Measurements from ENCODE around the gene KRT7.

The KRT7 gene

DNA sequence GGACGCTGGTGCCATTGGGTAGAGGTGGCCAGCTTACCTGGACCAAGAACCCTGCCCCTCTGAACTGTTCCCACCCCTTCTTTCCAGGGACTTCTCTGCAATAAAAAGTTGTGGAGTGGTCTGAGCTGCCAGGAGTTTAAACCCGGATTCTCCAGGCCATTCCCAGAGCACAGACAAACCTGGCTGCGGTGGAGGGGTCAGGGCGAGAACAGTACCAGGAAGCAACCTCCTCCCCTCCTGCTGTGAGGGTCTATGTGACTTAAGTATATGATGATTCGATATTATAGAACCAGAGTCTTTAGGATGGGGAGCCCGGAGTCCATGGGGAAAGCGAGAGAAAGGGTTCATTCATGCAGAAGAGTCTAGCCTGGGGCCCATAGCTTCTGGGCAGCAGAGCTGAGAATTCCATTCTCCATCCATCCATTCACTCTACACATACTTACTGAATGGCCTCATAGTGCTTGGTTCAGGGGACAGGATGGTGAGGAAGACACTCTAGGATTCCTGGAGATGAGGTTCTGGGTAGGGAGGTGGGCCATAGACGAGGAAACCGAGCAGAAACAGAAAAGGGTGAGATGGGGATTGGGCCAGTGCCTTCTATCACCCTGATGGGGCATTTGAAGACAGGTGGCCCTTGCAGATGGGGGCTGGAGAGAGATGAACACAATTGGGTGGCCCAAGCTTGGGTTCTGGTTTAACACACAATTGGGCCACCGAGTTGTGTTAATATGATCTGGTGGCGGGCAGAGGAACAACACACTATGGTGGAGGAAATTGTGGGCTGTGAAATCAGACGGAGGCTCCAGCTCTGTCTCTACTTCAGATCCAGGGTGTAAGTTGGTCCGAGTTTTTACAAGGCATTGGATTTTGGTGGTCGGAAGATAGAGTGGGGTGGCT is 46.6 kb downstream of the KRT7 start:
- Histone ChIP-seq H3K9ac (ENCODE audit: low read length) (no peak overlapping the region), H3K27ac (ENCODE audit: low read depth, low read length) (no peak overlapping the region), H2AFZ (ENCODE audit: low read depth, low read length, severe bottlenecking) (no peak overlapping the region), H3K79me2 (ENCODE audit: insufficient read depth, low read length) (no peaks in the 10 kb centered on the region), H4K20me1 (ENCODE audit: low read depth, low read length) (no peaks in the 10 kb centered on the region), H3K27me3 (ENCODE audit: low read length) (no peaks in the 10 kb centered on the region), H3F3A (ENCODE audit: insufficient read depth) (no peaks in the 10 kb centered on the region), H3K9me3 (ENCODE audit: insufficient read depth, low read length) (no peaks in the 10 kb centered on the region), H3K36me3 (ENCODE audit: low read length) (no peaks in the 10 kb centered on the region), H3K4me2 (ENCODE audit: low read depth, low read length, poor library complexity, severe bottlenecking) (no peak overlapping the region), H3K9me2 (replicated peaks; ENCODE audit: insufficient read depth, low read length) (no peaks in the 10 kb centered on the region), H3K4me3 (ENCODE audit: insufficient read depth, low read length, poor library complexity, severe bottlenecking) (no peak overlapping the region)
- TF ChIP-seq, protein P1, sequence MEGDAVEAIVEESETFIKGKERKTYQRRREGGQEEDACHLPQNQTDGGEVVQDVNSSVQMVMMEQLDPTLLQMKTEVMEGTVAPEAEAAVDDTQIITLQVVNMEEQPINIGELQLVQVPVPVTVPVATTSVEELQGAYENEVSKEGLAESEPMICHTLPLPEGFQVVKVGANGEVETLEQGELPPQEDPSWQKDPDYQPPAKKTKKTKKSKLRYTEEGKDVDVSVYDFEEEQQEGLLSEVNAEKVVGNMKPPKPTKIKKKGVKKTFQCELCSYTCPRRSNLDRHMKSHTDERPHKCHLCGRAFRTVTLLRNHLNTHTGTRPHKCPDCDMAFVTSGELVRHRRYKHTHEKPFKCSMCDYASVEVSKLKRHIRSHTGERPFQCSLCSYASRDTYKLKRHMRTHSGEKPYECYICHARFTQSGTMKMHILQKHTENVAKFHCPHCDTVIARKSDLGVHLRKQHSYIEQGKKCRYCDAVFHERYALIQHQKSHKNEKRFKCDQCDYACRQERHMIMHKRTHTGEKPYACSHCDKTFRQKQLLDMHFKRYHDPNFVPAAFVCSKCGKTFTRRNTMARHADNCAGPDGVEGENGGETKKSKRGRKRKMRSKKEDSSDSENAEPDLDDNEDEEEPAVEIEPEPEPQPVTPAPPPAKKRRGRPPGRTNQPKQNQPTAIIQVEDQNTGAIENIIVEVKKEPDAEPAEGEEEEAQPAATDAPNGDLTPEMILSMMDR (IDR thresholded peaks at IDR 0.05; ENCODE audit: insufficient read depth, low read length, poor library complexity, severe bottlenecking) = no peak
- no peak for TF ChIP-seq EZH2phosphoT487 (conservative IDR thresholded peaks at IDR 0.05; ENCODE audit: low read length)

DNA sequence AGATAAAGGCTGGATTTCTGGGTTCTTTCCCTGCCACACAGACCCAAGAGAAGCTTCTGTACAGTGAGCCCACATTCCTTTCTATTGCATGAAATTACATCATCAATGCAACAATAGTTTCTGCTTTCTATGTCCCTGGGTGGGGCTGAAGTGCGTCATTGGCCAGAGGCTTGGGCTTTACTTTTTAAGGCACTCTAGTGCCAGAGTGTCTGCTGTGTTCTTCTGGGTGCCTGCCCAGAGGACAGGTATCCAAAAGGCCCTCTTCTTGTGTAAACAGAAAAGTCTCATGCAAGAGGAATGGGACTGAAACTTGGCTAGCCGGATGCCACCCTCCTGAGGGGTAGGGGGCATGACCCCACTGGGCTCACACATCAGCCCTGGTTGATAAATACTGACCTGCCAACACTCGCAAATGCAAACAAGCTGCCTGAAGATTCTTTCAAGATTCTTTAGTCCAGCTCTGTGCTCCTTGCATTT is 47.3 kb downstream of the KRT7 start:
- no peaks in the 10 kb centered on the region for H3K9me3 ChIP-seq (ENCODE audit: insufficient read depth, low read length)
- no peak overlapping the region for H3K4me2 ChIP-seq (ENCODE audit: low read depth, low read length, poor library complexity, severe bottlenecking)
- TF ChIP-seq, protein P1 (IDR thresholded peaks at IDR 0.05; ENCODE audit: insufficient read depth, low read length, poor library complexity, severe bottlenecking) = no peak
- TF ChIP-seq EZH2phosphoT487 (conservative IDR thresholded peaks at IDR 0.05; ENCODE audit: low read length) = no peak
- no peak overlapping the region for H3K9ac ChIP-seq (ENCODE audit: low read length)
- no peaks in the 10 kb centered on the region for H3K79me2 ChIP-seq (ENCODE audit: insufficient read depth, low read length)
- H3K36me3 ChIP-seq (ENCODE audit: low read length) = no peaks in the 10 kb centered on the region
- H4K20me1 ChIP-seq (ENCODE audit: low read depth, low read length) = no peaks in the 10 kb centered on the region
- no peak overlapping the region for H3K4me3 ChIP-seq (ENCODE audit: insufficient read depth, low read length, poor library complexity, severe bottlenecking)
- no peak overlapping the region for H2AFZ ChIP-seq (ENCODE audit: low read depth, low read length, severe bottlenecking)
- no peaks in the 10 kb centered on the region for H3K9me2 ChIP-seq (replicated peaks; ENCODE audit: insufficient read depth, low read length)
- no peak overlapping the region for H3K27ac ChIP-seq (ENCODE audit: low read depth, low read length)
- H3K27me3 ChIP-seq (ENCODE audit: low read length) = no peaks in the 10 kb centered on the region
- no peaks in the 10 kb centered on the region for H3F3A ChIP-seq (ENCODE audit: insufficient read depth)

DNA sequence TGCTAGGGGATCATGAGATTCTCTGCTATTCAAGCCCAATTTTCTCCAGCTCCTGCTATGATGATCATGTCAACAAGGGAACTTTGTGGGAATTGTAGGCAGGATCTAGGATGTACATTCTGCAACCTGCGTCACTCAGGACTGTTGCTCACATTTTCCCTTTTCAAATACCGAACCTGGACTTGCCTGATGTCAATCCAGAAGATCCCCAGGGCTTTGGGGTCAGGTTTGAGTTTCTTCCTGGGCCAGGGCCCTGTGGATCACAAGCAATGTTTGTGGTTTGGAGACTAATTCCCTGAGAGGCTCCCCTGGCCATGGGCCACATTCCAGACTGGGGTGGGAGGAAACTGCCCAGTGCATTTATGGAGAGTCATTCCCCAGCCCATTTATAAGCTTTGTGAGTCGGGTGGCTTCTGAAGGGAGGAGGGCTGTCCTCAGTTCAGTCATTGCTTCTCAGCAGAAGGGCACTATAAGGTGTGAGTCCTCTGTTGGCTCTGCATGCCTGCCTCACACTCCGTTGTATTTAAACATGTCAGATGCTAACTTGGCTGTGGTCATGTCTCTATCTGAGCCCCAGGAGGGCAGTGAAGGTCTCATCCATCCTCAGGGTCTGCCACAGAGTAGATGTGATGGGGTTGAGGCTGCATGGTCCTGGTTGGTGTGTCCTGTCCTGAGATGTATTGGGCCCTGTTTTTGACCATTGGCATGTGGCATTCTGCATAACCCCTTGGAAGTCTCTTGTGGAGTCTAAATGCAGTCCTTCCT is 47.9 kb downstream of the KRT7 start:
- Histone ChIP-seq H3K36me3 (ENCODE audit: low read length) (no peaks in the 10 kb centered on the region), H2AFZ (ENCODE audit: low read depth, low read length, severe bottlenecking) (no peak overlapping the region), H4K20me1 (ENCODE audit: low read depth, low read length) (no peaks in the 10 kb centered on the region), H3K9me3 (ENCODE audit: insufficient read depth, low read length) (no peaks in the 10 kb centered on the region), H3K27ac (ENCODE audit: low read depth, low read length) (no peak overlapping the region), H3K79me2 (ENCODE audit: insufficient read depth, low read length) (no peaks in the 10 kb centered on the region), H3F3A (ENCODE audit: insufficient read depth) (no peaks in the 10 kb centered on the region), H3K4me2 (ENCODE audit: low read depth, low read length, poor library complexity, severe bottlenecking) (no peak overlapping the region), H3K4me3 (ENCODE audit: insufficient read depth, low read length, poor library complexity, severe bottlenecking) (no peak overlapping the region), H3K9me2 (replicated peaks; ENCODE audit: insufficient read depth, low read length) (no peaks in the 10 kb centered on the region), H3K27me3 (ENCODE audit: low read length) (no peaks in the 10 kb centered on the region), H3K9ac (ENCODE audit: low read length) (no peak overlapping the region)
- no peak for TF ChIP-seq EZH2phosphoT487 (conservative IDR thresholded peaks at IDR 0.05; ENCODE audit: low read length)
